SK-N-SH treated with all-trans-retinoic acid at 6 μM for 48 hours (cell line): ENCODE data around the gene DCAF15.

ENCODE experiments used
- ARNTL ChIP-seq: fragments of 450-650 bp; formaldehyde crosslinking; IDR thresholded peaks from 2 replicates; pipeline ENCODE4 v1.5.0; 2020; ENCODE audit warnings: low read depth, mild to moderate bottlenecking, moderate library complexity, borderline replicate concordance
- BACH2 ChIP-seq: fragments of 250-450 bp; sonication (Bioruptor Pico); IDR thresholded peaks from 2 replicates; pipeline ENCODE4 v1.9.0; 2021; ENCODE audit warnings: mild to moderate bottlenecking, borderline replicate concordance
- CREB5 ChIP-seq: fragments of 250-450 bp; sonication (Bioruptor Pico); IDR thresholded peaks from 2 replicates; pipeline ENCODE4 v1.5.1; 2020; ENCODE audit warnings: low read depth, mild to moderate bottlenecking, moderate library complexity
- CSDC2 ChIP-seq: fragments of 250-450 bp; sonication (Bioruptor Pico); IDR thresholded peaks from 2 replicates; pipeline ENCODE4 v1.5.0; 2020; ENCODE audit warnings: mild to moderate bottlenecking, moderate library complexity
- CSRNP3 ChIP-seq: fragments of 250-450 bp; sonication (Bioruptor Pico); IDR thresholded peaks from 2 replicates; pipeline ENCODE4 v1.5.1; 2021; ENCODE audit warnings: mild to moderate bottlenecking, moderate library complexity
- OSR1 ChIP-seq: fragments of 250-450 bp; sonication (Bioruptor Pico); IDR thresholded peaks from 2 replicates; pipeline ENCODE4 v1.8.0; 2022; ENCODE audit warnings: moderate library complexity, mild to moderate bottlenecking, inconsistent platforms
- PATZ1 ChIP-seq: fragments of 250-450 bp; sonication (Bioruptor Pico); IDR thresholded peaks from 2 replicates; pipeline ENCODE4 v1.8.0; 2020; ENCODE audit warnings: mild to moderate bottlenecking, moderate library complexity, borderline replicate concordance
- POU6F1 ChIP-seq: fragments of 250-450 bp; sonication (Bioruptor Pico); IDR thresholded peaks from 2 replicates; pipeline ENCODE4 v1.8.0; 2021; ENCODE audit warnings: low read depth, mild to moderate bottlenecking, moderate library complexity, borderline replicate concordance
- SNAI2 ChIP-seq: fragments of 250-450 bp; sonication (Bioruptor Pico); IDR thresholded peaks from 2 replicates; pipeline ENCODE4 v1.5.0; 2020; ENCODE audit warnings: mild to moderate bottlenecking, moderate library complexity
- TCF4 ChIP-seq: fragments of 250-450 bp; sonication (Bioruptor Pico); IDR thresholded peaks from 2 replicates; pipeline ENCODE4 v1.8.0; 2021; ENCODE audit warnings: mild to moderate bottlenecking, moderate library complexity, borderline replicate concordance
- TSHZ2 ChIP-seq: fragments of 250-450 bp; sonication (Bioruptor Pico); IDR thresholded peaks from 2 replicates; pipeline ENCODE4 v1.5.0; 2020; ENCODE audit warnings: mild to moderate bottlenecking, moderate library complexity
- ZC3H10 ChIP-seq: fragments of 250-450 bp; sonication (Bioruptor Pico); IDR thresholded peaks from 2 replicates; pipeline ENCODE4 v1.5.1; 2021; ENCODE audit warnings: mild to moderate bottlenecking, moderate library complexity
- ZFP30 ChIP-seq: fragments of 450-650 bp; formaldehyde crosslinking; IDR thresholded peaks from 2 replicates; pipeline ENCODE4 v1.5.0; 2022; ENCODE audit warnings: mild to moderate bottlenecking, moderate library complexity
- ZNF70 ChIP-seq: fragments of 450-650 bp; formaldehyde crosslinking; IDR thresholded peaks from 2 replicates; pipeline ENCODE4 v1.5.0; 2020; ENCODE audit warnings: mild to moderate bottlenecking, moderate library complexity

- TF ChIP-seq TCF4 (no peak), CSDC2 (CRISPR knock-in tag) (no peak), POU6F1 (CRISPR knock-in tag) (no peak), PATZ1 (no peak), SNAI2 (CRISPR knock-in tag) (no peak), ARNTL (CRISPR knock-in tag) (no peak), ZC3H10 (no peak), OSR1 (no peak), TSHZ2 (CRISPR knock-in tag) (no peak), BACH2 (CRISPR knock-in tag) (no peak), ZNF70 (CRISPR knock-in tag) (no peak), CSRNP3 (CRISPR knock-in tag) (no peak), CREB5 (CRISPR knock-in tag) (no peak), ZFP30 (CRISPR knock-in tag) (no peak)
Observed at GRCh38 chr19:14000691-14001375, 48.5 kb downstream of the DCAF15 start.
